Neuronal stem cell (in vitro differentiated cells): Measurements from ENCODE around the gene MANEAL.
A peak's percentile ranks its signal among the peaks of the same experiment; 100 is the strongest.

Experiments used
- DNase-seq: peaks from one replicate; pipeline ENCODE4 v3.0.0-alpha.2; 2013; ENCODE audit warnings: low spot score
- H2AFZ ChIP-seq: one replicate; pipeline ENCODE4 v1.6.1; 2013; ENCODE audit warnings: mild to moderate bottlenecking, low read length, inconsistent platforms
- H2AK5ac ChIP-seq: 2 replicates; pipeline ENCODE4 v1.6.1; 2013; ENCODE audit warnings: low read depth, mild to moderate bottlenecking, inconsistent platforms, low read length, moderate library complexity, mixed read lengths
- H2BK120ac ChIP-seq: 2 replicates; pipeline ENCODE4 v1.6.1; 2013; ENCODE audit warnings: low read depth, mild to moderate bottlenecking, inconsistent platforms, low read length, moderate library complexity, mixed read lengths
- H2BK12ac ChIP-seq: one replicate; pipeline ENCODE4 v1.6.1; 2013; ENCODE audit warnings: low read length, inconsistent platforms
- H2BK15ac ChIP-seq: 2 replicates; pipeline ENCODE4 v1.6.1; 2013; ENCODE audit warnings: mild to moderate bottlenecking, low read length, inconsistent platforms, mixed read lengths
- H2BK5ac ChIP-seq: one replicate; pipeline ENCODE4 v1.6.1; 2013; ENCODE audit warnings: inconsistent platforms, mild to moderate bottlenecking, low read length, moderate library complexity
- H3K14ac ChIP-seq: one replicate; pipeline ENCODE4 v1.6.1; 2013; ENCODE audit warnings: low read length, inconsistent platforms
- H3K18ac ChIP-seq: 2 replicates; pipeline ENCODE4 v1.6.1; 2013; ENCODE audit warnings: low read length, inconsistent platforms
- H3K23ac ChIP-seq: 2 replicates; pipeline ENCODE4 v1.6.1; 2013; ENCODE audit warnings: low read depth, mild to moderate bottlenecking, mixed read lengths, low read length, inconsistent platforms; ENCODE audit not compliant: poor library complexity
- H3K27ac ChIP-seq: replicated peaks from 3 replicates; pipeline ENCODE4 v1.5.1; 2013; ENCODE audit warnings: low read length, inconsistent platforms
- H3K27me3 ChIP-seq, 3 experiments: 2 replicates each; pipeline ENCODE4 v1.6.1; 2013; ENCODE audit warnings: low read length in 3 of 3, mild to moderate bottlenecking in 2 of 3, inconsistent platforms in 1 of 3, low read depth in 1 of 3, mixed read lengths in 1 of 3, moderate library complexity in 1 of 3; ENCODE audit not compliant: control insufficient read depth in 3 of 3, insufficient read depth in 3 of 3
- H3K36me3 ChIP-seq, 2 donors: replicated peaks in 1 of 2; 2 replicates each; pipeline ENCODE4 v1.6.1; 2013; ENCODE audit warnings: low read length in 2 of 2; ENCODE audit not compliant: control insufficient read depth in 2 of 2, insufficient read depth in 2 of 2
- H3K4ac ChIP-seq: 2 replicates; pipeline ENCODE4 v1.6.1; 2013; ENCODE audit warnings: inconsistent platforms, mild to moderate bottlenecking, low read length, moderate library complexity
- H3K4me1 ChIP-seq, 2 donors: 1 replicate in 1 of 2; 2 replicates in 1 of 2; pipeline ENCODE4 v1.6.1; 2013; ENCODE audit warnings: low read length in 2 of 2, low read depth in 1 of 2; ENCODE audit not compliant: control insufficient read depth in 2 of 2, insufficient read depth in 1 of 2
- H3K4me2 ChIP-seq: one replicate; pipeline ENCODE4 v1.6.1; 2013; ENCODE audit warnings: mild to moderate bottlenecking, low read length, inconsistent platforms; ENCODE audit not compliant: insufficient read depth, poor library complexity, severe bottlenecking
- H3K4me3 ChIP-seq, 2 donors: 2 replicates each; pipeline ENCODE4 v1.5.1; 2013; ENCODE audit warnings: low read length in 2 of 2, mild to moderate bottlenecking in 2 of 2, inconsistent platforms in 1 of 2, moderate library complexity in 1 of 2
- H3K79me1 ChIP-seq: one replicate; pipeline ENCODE4 v1.6.1; 2013; ENCODE audit warnings: low read depth, mild to moderate bottlenecking, inconsistent platforms, low read length, moderate library complexity
- H3K9ac ChIP-seq: one replicate; pipeline ENCODE4 v1.6.1; 2013; ENCODE audit warnings: mild to moderate bottlenecking, low read depth, low read length, inconsistent platforms; ENCODE audit not compliant: poor library complexity
- H3K9me3 ChIP-seq, 2 donors: replicated peaks in 1 of 2; 2 replicates each; pipeline versions ENCODE3 to v1.6.1; 2013; ENCODE audit warnings: low read length in 2 of 2, mild to moderate bottlenecking in 2 of 2, inconsistent platforms in 1 of 2, low read depth in 1 of 2, mixed read lengths in 1 of 2, moderate library complexity in 1 of 2; ENCODE audit not compliant: control insufficient read depth in 2 of 2, insufficient read depth in 1 of 2
- H4K8ac ChIP-seq: one replicate; pipeline ENCODE4 v1.6.1; 2013; ENCODE audit warnings: low read depth, mild to moderate bottlenecking, inconsistent platforms, low read length, moderate library complexity
- H4K91ac ChIP-seq: one replicate; pipeline ENCODE4 v1.6.1; 2013; ENCODE audit warnings: low read length, low read depth, mild to moderate bottlenecking, inconsistent platforms; ENCODE audit not compliant: poor library complexity
- WGBS, 2 donors: extraction: QIAGEN DNeasy Blood & Tissue Kit; methylation state at CpG; one replicate each; pipeline ENCODE4 v1.1.7; 2013; ENCODE audit warnings: missing lambda C conversion rate in 2 of 2, mixed read lengths in 1 of 2; ENCODE audit not compliant: insufficient read length in 2 of 2, insufficient replicate concordance in 1 of 2; ENCODE audit errors: extremely low coverage in 2 of 2; 5-methylcytosine and 5-hydroxymethylcytosine counted together

MANEAL gene

GRCh38 chr1:37755951-37756560, 37.6 kb upstream of the MANEAL start:
- WGBS, 2 donors = no CpG with 5 or more reads among the region's 4 CpGs
- Histone ChIP-seq H4K91ac (no peak overlapping the region), H3K4me3 (no peak overlapping the region), H3K36me3 (no peaks in the 10 kb centered on the region), H3K4me2 (no peak overlapping the region), H2BK15ac (no peak overlapping the region), H3K27me3 (peaks cover 16 to 92% (median 77%) of the 10 kb centered on the region in 3 experiments), H2BK120ac (no peak overlapping the region), H3K23ac (no peak overlapping the region), H3K9ac (no peak overlapping the region), H3K4ac (no peak overlapping the region), H2AFZ (no peak overlapping the region), H3K79me1 (no peaks in the 10 kb centered on the region), H3K4me1 (peaks cover 0 to 2% of the 10 kb centered on the region in 2 donors), H2BK5ac (no peak overlapping the region), H4K8ac (no peak overlapping the region), H2BK12ac (no peak overlapping the region), H3K18ac (no peak overlapping the region), H2AK5ac (no peak overlapping the region), H3K9me3 (no peaks in the 10 kb centered on the region), H3K14ac (no peak overlapping the region), H3K27ac (no peak overlapping the region)
- no peak for DNase-seq

GRCh38 chr1:37759451-37759850, 34.2 kb upstream of the MANEAL start:
- Histone ChIP-seq H2BK120ac (no peak overlapping the region), H2BK5ac (no peak overlapping the region), H3K9me3 (no peaks in the 10 kb centered on the region), H2BK12ac (no peak overlapping the region), H3K23ac (no peak overlapping the region), H3K4me1 (no peaks in the 10 kb centered on the region), H3K4me2 (no peak overlapping the region), H3K4me3 (no peak overlapping the region), H3K79me1 (no peaks in the 10 kb centered on the region), H3K27ac (no peak overlapping the region), H3K18ac (no peak overlapping the region), H3K9ac (no peak overlapping the region), H2AK5ac (no peak overlapping the region), H3K4ac (no peak overlapping the region), H3K36me3 (no peaks in the 10 kb centered on the region), H3K14ac (no peak overlapping the region), H2AFZ (no peak overlapping the region), H3K27me3 (peaks cover 3 to 93% (median 82%) of the 10 kb centered on the region in 3 experiments), H4K91ac (no peak overlapping the region), H4K8ac (no peak overlapping the region), H2BK15ac (no peak overlapping the region)
- no CpG with 5 or more reads among the region's 2 CpGs for WGBS, 2 donors
- DNase-seq = no peak

DNA sequence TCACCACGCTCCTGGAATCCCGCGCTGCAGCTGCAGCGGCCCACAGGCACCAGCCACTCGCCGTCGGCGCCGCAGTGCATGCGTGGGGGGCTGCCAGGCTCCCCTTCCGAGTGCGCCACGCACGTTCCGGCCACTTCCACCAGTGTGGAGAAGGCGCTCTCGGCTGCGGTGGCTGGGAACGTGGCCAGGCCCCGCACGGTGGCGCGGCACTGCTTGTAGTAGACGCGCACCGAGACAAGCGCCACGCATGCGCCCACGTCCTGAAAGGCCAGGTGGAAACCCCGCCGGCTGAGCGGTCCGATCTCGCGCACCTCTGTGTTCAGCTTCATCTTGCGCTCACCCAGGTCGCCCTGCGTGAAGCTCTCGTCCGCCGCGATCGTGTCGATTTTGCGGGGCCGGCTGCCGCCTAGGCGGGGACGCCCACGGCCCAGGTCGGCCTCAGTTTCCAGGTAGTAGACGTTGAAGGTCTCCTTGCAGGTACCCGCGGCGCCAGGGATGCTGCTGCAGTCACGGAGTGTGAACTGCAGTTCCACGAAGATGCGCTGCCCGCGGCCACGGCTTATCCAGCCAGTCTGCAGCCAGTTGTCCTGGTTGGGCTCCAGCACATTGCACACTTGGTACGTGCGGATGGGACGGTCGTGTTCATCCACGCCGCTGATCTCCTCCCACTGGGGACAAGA, 32.1 kb upstream of the MANEAL start:
- H3K27ac ChIP-seq = no peak overlapping the region
- no peak overlapping the region for H4K8ac ChIP-seq
- H2AK5ac ChIP-seq = no peak overlapping the region
- no peak overlapping the region for H4K91ac ChIP-seq
- no peaks in the 10 kb centered on the region for H3K36me3 ChIP-seq
- no peak overlapping the region for H3K14ac ChIP-seq
- H2BK15ac ChIP-seq = no peak overlapping the region
- peak overlapping the region; percentile 14 for H3K9ac ChIP-seq
- H3K4me3 ChIP-seq = peak overlapping the region in 1 of 2 donors; percentile 51
- H3K18ac ChIP-seq = no peak overlapping the region
- DNase-seq = no peak
- no peak overlapping the region for H2AFZ ChIP-seq
- H3K4ac ChIP-seq = no peak overlapping the region
- peaks cover 4 to 8% of the 10 kb centered on the region in 2 donors for H3K4me1 ChIP-seq
- peaks cover 0 to 8% of the 10 kb centered on the region in 2 donors for H3K9me3 ChIP-seq
- H2BK5ac ChIP-seq = peak overlapping the region; percentile 58
- H2BK12ac ChIP-seq = no peak overlapping the region
- no CpG with 5 or more reads among the region's 68 CpGs for WGBS, 2 donors
- H3K79me1 ChIP-seq = peaks cover 2% of the 10 kb centered on the region
- H3K4me2 ChIP-seq = no peak overlapping the region
- no peak overlapping the region for H2BK120ac ChIP-seq
- H3K23ac ChIP-seq = peak overlapping the region; percentile 83
- H3K27me3 ChIP-seq = peaks cover 16 to 93% (median 83%) of the 10 kb centered on the region in 3 experiments

DNA sequence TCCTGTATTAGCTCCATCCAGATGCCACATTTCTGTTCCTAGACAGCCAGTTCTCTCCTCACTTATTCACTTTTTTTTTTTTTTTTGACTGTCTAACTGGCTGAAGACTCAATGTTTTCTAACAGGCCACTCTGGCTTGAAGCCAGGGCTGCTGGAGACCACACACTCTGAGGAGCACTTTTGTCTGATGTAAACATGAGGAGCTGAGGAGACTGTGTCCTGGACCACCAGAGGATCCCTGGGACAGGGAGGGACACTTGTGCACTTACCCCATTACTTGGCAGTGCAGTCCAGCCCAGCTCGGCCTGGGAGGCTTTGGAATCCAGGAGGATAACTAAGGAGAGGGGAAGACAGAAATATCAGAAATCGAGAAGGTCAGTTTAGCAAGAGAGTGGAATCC, 31.1 kb upstream of the MANEAL start:
- Histone ChIP-seq H3K14ac (no peak overlapping the region), H2AFZ (no peak overlapping the region), H3K4me3 (no peak overlapping the region), H2BK15ac (no peak overlapping the region), H3K36me3 (no peaks in the 10 kb centered on the region), H3K23ac (no peak overlapping the region), H3K27ac (no peak overlapping the region), H3K27me3 (peaks cover 16 to 94% (median 85%) of the 10 kb centered on the region in 3 experiments), H3K9me3 (peaks cover 0 to 8% of the 10 kb centered on the region in 2 donors), H3K4ac (no peak overlapping the region), H3K9ac (no peak overlapping the region), H2BK5ac (no peak overlapping the region), H4K8ac (no peak overlapping the region), H3K4me1 (peaks cover 4 to 8% of the 10 kb centered on the region in 2 donors), H3K4me2 (no peak overlapping the region), H2BK120ac (no peak overlapping the region), H4K91ac (no peak overlapping the region), H3K18ac (no peak overlapping the region), H2BK12ac (no peak overlapping the region), H3K79me1 (peaks cover 2% of the 10 kb centered on the region), H2AK5ac (no peak overlapping the region)
- no peak for DNase-seq
- no CpG with 5 or more reads among the region's 2 CpGs for WGBS, 2 donors
